Ovary (tissue), 9 donors: ENCODE results near the gene MAVS. TPM values are rescaled to one million over a fixed set of nuclear protein-coding genes. Genes with fewer than 3 reads are reported as not detected.

Experiments used
- DNase-seq, 5 donors: peaks; one replicate each; pipeline ENCODE4 v3.0.0-alpha.2; 2019 to 2020
- H3K27ac ChIP-seq, 2 donors: fragments of 200-600 bp; one replicate each; pipeline versions ENCODE4 v1.5.1 to v1.8.0; 2019 to 2022
- H3K27me3 ChIP-seq: fragments of 200-600 bp; one replicate; pipeline ENCODE4 v1.8.0; 2022
- H3K36me3 ChIP-seq: fragments of 200-600 bp; sonication (generic); one replicate; pipeline ENCODE4 v1.5.1; 2019
- H3K4me1 ChIP-seq: one replicate; pipeline ENCODE4 v1.8.1; 2013; ENCODE audit warnings: mild to moderate bottlenecking, moderate library complexity; ENCODE audit not compliant: insufficient read depth
- H3K4me3 ChIP-seq: fragments of 200-600 bp; sonication (generic); one replicate; pipeline ENCODE4 v1.5.1; 2017
- H3K9me3 ChIP-seq, 2 donors: fragments of 200-600 bp in 1 of 2; sonication (generic) in 1 of 2; one replicate each; pipeline versions ENCODE4 v1.5.1 to v1.8.1; 2013 to 2019; ENCODE audit warnings: mild to moderate bottlenecking in 1 of 2, moderate library complexity in 1 of 2
- CTCF ChIP-seq, 3 donors: fragments of 450-650 bp in 2 of 3; fragments of 200-600 bp in 1 of 3; IDR thresholded peaks; one replicate each; pipeline versions ENCODE4 v1.5.1 to v1.8.0; 2016 to 2022; ENCODE audit warnings: antibody characterized with exemption in 3 of 3, mild to moderate bottlenecking in 1 of 3
- EP300 ChIP-seq: sonication (generic); formaldehyde crosslinking; IDR thresholded peaks from one replicate; pipeline ENCODE4 v1.6.1; 2017; ENCODE audit warnings: antibody characterized with exemption
- POLR2A ChIP-seq: fragments of 450-650 bp; IDR thresholded peaks from one replicate; pipeline ENCODE4 v1.6.1; 2017; ENCODE audit warnings: antibody characterized with exemption, mild to moderate bottlenecking, moderate library complexity
- WGBS, 3 donors: extraction: QIAGEN DNeasy Blood & Tissue Kit in 1 of 3; methylation state at CpG; one replicate each; pipeline versions ENCODE4 v1.1.5 to v1.1.7; 2013 to 2017; 5-methylcytosine and 5-hydroxymethylcytosine counted together
- intact Hi-C, 4 donors: fragments of 100-400 bp; cut with DNase I; formaldehyde crosslinking; loops; one replicate each; pipeline versions ENCODE4 v1.11.0 to v1.15.1; 2022 to 2023
- polyA plus RNA-seq, 2 donors: library from polyadenylated mRNA; stranded (reverse); fragments of 200-250 nt in 1 of 2; fragments of 350-450 nt in 1 of 2; fragmentation: Illumina TruSeq in 1 of 2; extraction: RNeasy Lipid Tissue Mini Kit (QIAGEN cat#74804) in 1 of 2; gene quantifications; one replicate each; pipeline ENCODE4 v1.2.3, GENCODE V29; 2013 to 2014
- total RNA-seq, 7 donors: library from RNA; depleted of rRNA in 2 of 7; stranded (reverse); fragments of >200 nt in 2 of 7; fragmentation: NEBNext Ultra II Directional in 3 of 7; extraction: Animal tissue kit (Norgen Biotek cat#: 25700) in 3 of 7; gene quantifications; one replicate each; pipeline versions ENCODE4 v1.1.0 to v1.2.4, GENCODE V29; 2016 to 2023
- donor health status: DM: no; HTN: no; CAD: no; lungs with moderate emphysema.
- donor health status: DM: no; HTN: no; CAD: no.
- donor health status: Bipolar disorder and iron deficiency.
- donor health status: DM: yes; HTN: yes; CAD: no.
- donor health status: DM: no; HTN: no; CAD: no.
- donor health status: DM: yes; HTN: yes; CAD: no.

The MAVS gene
- total and polyA plus RNA-seq, 9 donors: 14.2 to 50.5 (median 34.5) TPM

- TF ChIP-seq POLR2A: peak; percentile 62
- no peak for TF ChIP-seq EP300
- peak; percentile 100 for TF ChIP-seq CTCF (IDR thresholded peaks at IDR 0.05)
- intact Hi-C loops: loop anchor here in 2 of 4 donors (2.0 kb wide), 2 partner anchors 25 to 33 kb away; partner anchors contain the start of gene CENPB (in 2 of the 2)
- peak; percentile 96 to 98 (median 97) for DNase-seq
- 0% methylated on average over 64 to 96 of the region's 96 CpGs for WGBS, 3 donors
- H3K36me3 ChIP-seq: no peaks in the 10 kb centered on the region
- peak within 1 kb of the TSS; percentile 98 to 99 for H3K27ac ChIP-seq
- peaks cover 6% of the 10 kb centered on the region for H3K4me1 ChIP-seq
- no peaks in the 10 kb centered on the region for H3K9me3 ChIP-seq
- peak within 1 kb of the TSS; percentile 82 for H3K4me3 ChIP-seq
- no peaks in the 10 kb centered on the region for H3K27me3 ChIP-seq
Measured at GRCh38 chr20:3820048-3820900, 26.4 kb upstream of the MAVS start, which contains the start of gene AP5S1. TSS of gene AP5S1 (plus strand) at chr20:3820547. CDS start at chr20:3822118, 1,571 bp downstream.

GRCh38 chr20:3820901-3821727 lies 25.5 kb upstream of the MAVS start:
- H3K36me3 ChIP-seq: no peaks in the 10 kb centered on the region
- peak overlapping the region; percentile 82 for H3K4me3 ChIP-seq
- peak overlapping the region; percentile 98 to 99 for H3K27ac ChIP-seq
- no peak for DNase-seq
- intact Hi-C loops: loop anchor here in 2 of 4 donors (2.0 kb wide), 2 partner anchors 24 to 34 kb away; partner anchors contain the start of gene CENPB (in 2 of the 2)
- H3K9me3 ChIP-seq: no peaks in the 10 kb centered on the region
- H3K27me3 ChIP-seq: no peaks in the 10 kb centered on the region
- peaks cover 6% of the 10 kb centered on the region for H3K4me1 ChIP-seq
- 29 to 37% (median 29%) methylated on average over 20 of the region's 20 CpGs for WGBS, 3 donors
- TF ChIP-seq POLR2A: no peak
- no peak for TF ChIP-seq CTCF (IDR thresholded peaks at IDR 0.05)
- TF ChIP-seq EP300: no peak

- Histone ChIP-seq H3K27ac (no peak overlapping the region), H3K9me3 (no peaks in the 10 kb centered on the region), H3K36me3 (no peaks in the 10 kb centered on the region), H3K4me1 (peaks cover 6% of the 10 kb centered on the region), H3K27me3 (no peaks in the 10 kb centered on the region), H3K4me3 (no peak overlapping the region)
- intact Hi-C loops: loop anchor here in 2 of 4 donors (2.0 kb wide), 2 partner anchors 23 to 35 kb away; partner anchors contain the start of gene CENPB (in 2 of the 2)
- 86 to 94% (median 90%) methylated on average over 14 of the region's 14 CpGs for WGBS, 3 donors
- peak in 1 of 5 donors; percentile 52 for DNase-seq
- no peak for TF ChIP-seq EP300
Measured at GRCh38 chr20:3821996-3822395, 24.6 kb upstream of the MAVS start.

GRCh38 chr20:3823881-3824280 lies 22.8 kb upstream of the MAVS start:
- H3K27ac ChIP-seq: no peak overlapping the region
- WGBS, 3 donors: 85 to 88% (median 88%) methylated on average over 18 to 20 of the region's 20 CpGs
- TF ChIP-seq CTCF (IDR thresholded peaks at IDR 0.05) (no peak), POLR2A (no peak), EP300 (no peak)
- intact Hi-C loops: no loop called here
- H3K27me3 ChIP-seq: no peaks in the 10 kb centered on the region
- H3K9me3 ChIP-seq: no peaks in the 10 kb centered on the region
- H3K36me3 ChIP-seq: no peaks in the 10 kb centered on the region
- H3K4me3 ChIP-seq: no peak overlapping the region
- peaks cover 3% of the 10 kb centered on the region for H3K4me1 ChIP-seq
- DNase-seq: no peak
